GM12891 (cell line): ENCODE results near the gene GAS2L3.

ENCODE experiments used
- PAX5 ChIP-seq: IDR thresholded peaks from 2 replicates; pipeline ENCODE4 v1.6.1; 2011; ENCODE audit warnings: low read length, moderate library complexity, mild to moderate bottlenecking; ENCODE audit not compliant: insufficient read depth, severe bottlenecking
- POLR2A ChIP-seq: IDR thresholded peaks from 2 replicates; pipeline ENCODE4 v1.6.1; 2011; ENCODE audit warnings: low read depth, low read length, control low read depth
- POLR2AphosphoS5 ChIP-seq: IDR thresholded peaks from 2 replicates; pipeline ENCODE4 v1.6.1; 2011; ENCODE audit warnings: low read depth, low read length, control low read depth
- SPI1 ChIP-seq: IDR thresholded peaks from 2 replicates; pipeline ENCODE4 v1.6.1; 2011; ENCODE audit warnings: low read depth, low read length, control low read depth
- TAF1 ChIP-seq: IDR thresholded peaks from 2 replicates; pipeline ENCODE4 v1.6.1; 2011; ENCODE audit warnings: low read depth, low read length, control low read depth

DNA sequence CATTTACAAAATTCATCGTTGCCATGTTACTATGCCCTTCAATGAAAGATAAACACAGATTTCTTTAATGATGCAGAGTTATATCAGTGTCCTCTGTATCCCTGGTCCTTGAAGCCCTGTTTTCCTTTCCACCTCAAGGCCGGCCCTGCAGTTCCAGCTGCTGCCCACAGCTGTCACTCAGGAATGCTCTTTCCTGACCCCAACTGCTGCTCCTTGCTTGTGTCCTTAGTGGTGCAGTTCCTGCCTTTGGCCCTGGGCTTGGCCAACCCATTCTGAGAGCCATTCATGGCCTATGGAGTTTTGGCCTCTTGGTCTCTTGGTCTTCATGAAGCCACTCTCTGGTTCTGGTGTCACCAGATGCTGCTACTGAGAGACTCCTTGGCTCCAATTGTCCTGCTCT, 93.1 kb downstream of the GAS2L3 start:
- TF ChIP-seq TAF1 (no peak), POLR2A (no peak), SPI1 (no peak), POLR2AphosphoS5 (no peak), PAX5 (no peak)
